Liver (tissue), 3 donors: ENCODE measurements around the gene COLEC11.
"Not testable (repeated sequence)": the region's sequence is repeated elsewhere in the genome, so short reads cannot be mapped to it uniquely, and the experiment has no call there.

Experiments
- ATF3 ChIP-seq: IDR thresholded peaks from 2 replicates; pipeline ENCODE4 v1.6.1; 2016; ENCODE audit warnings: antibody characterized with exemption
- CTCF ChIP-seq: fragments of 150-350 bp; IDR thresholded peaks from 2 replicates; pipeline ENCODE4 v1.5.1; 2017; ENCODE audit warnings: improper control_type of control experiment, low read depth, low read length; ENCODE audit not compliant: missing input control
- EGR1 ChIP-seq, 2 donors: IDR thresholded peaks; 2 replicates each; pipeline ENCODE4 v1.6.1; 2016 to 2018; ENCODE audit warnings: antibody characterized with exemption in 2 of 2, low read depth in 2 of 2
- GABPA ChIP-seq, 2 donors: IDR thresholded peaks in 1 of 2; conservative IDR thresholded peaks in 1 of 2; 2 replicates each; pipeline ENCODE4 v1.6.1; 2016; ENCODE audit warnings: antibody characterized with exemption in 2 of 2, mild to moderate bottlenecking in 1 of 2, moderate library complexity in 1 of 2
- HNF4A ChIP-seq, 2 donors: conservative IDR thresholded peaks; 2 replicates each; pipeline ENCODE4 v1.6.1; 2016; ENCODE audit warnings: antibody characterized with exemption in 2 of 2, mild to moderate bottlenecking in 2 of 2
- NR2F2 ChIP-seq: IDR thresholded peaks from 2 replicates; pipeline ENCODE4 v1.6.1; 2016; ENCODE audit warnings: antibody characterized with exemption
- RAD21 ChIP-seq, 2 donors: IDR thresholded peaks; 2 replicates each; pipeline ENCODE4 v1.6.1; 2016; ENCODE audit warnings: antibody characterized with exemption in 2 of 2, mild to moderate bottlenecking in 2 of 2
- REST ChIP-seq: IDR thresholded peaks from 2 replicates; pipeline ENCODE4 v1.6.1; 2016; ENCODE audit warnings: antibody characterized with exemption, mild to moderate bottlenecking
- RXRA ChIP-seq, 2 donors: IDR thresholded peaks; 2 replicates each; pipeline ENCODE4 v1.6.1; 2017 to 2018; ENCODE audit warnings: antibody characterized with exemption in 2 of 2, mild to moderate bottlenecking in 1 of 2
- SP1 ChIP-seq: IDR thresholded peaks from 2 replicates; pipeline ENCODE4 v1.6.1; 2018; ENCODE audit warnings: antibody characterized with exemption, mild to moderate bottlenecking
- TAF1 ChIP-seq: conservative IDR thresholded peaks from 2 replicates; pipeline ENCODE4 v1.6.1; 2016; ENCODE audit warnings: antibody characterized with exemption, mild to moderate bottlenecking
- ZBTB33 ChIP-seq: IDR thresholded peaks from 2 replicates; pipeline ENCODE4 v1.6.1; 2016; ENCODE audit warnings: antibody characterized with exemption
- TF ChIP-seq, protein P1 (sequence below): IDR thresholded peaks from 2 replicates; pipeline ENCODE4 v1.6.1; 2016; ENCODE audit warnings: antibody characterized with exemption
- donor health status: healthy.
- donor health status: healthy.

DNA sequence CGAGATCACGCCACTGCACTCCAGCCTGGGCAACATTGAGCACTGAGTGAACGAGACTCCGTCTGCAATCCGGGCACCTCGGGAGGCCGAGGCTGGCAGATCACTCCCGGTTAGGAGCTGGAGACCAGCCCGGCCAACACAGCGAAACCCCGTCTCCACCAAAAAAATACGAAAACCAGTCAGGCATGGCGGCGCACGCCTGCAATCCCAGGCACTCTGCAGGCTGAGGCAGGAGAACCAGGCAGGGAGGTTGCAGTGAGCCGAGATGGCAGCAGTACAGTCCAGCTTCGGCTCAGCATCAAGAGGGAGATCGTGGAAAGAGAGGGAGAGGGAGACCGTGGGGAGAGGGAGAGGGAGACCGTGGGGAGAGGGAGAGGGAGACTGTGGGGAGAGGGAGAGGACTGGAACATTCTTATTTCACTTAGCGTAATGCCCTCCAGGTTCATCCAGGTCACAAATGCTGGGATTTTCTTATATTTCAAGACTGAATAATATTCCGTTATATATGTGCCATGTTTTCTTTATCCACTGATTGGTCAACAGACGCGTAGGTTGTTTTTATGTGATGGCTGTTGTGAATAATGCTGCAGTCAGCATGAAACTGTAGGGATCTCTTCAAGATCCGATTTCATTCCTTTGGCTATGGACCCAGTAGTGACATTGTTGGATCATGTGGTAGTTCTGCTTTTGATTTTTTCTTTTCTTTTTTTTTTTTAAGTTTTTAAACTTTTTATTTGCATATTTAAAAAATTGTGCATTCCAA is 21.7 kb downstream of the COLEC11 start:
- not testable (repeated sequence) for TF ChIP-seq CTCF; RXRA (IDR thresholded peaks at IDR 0.05); NR2F2; RAD21 (IDR thresholded peaks at IDR 0.05); REST; TAF1; HNF4A (conservative IDR thresholded peaks at IDR 0.05); SP1; GABPA (IDR thresholded peaks at IDR 0.05 in 1 of 2, conservative IDR thresholded peaks at IDR 0.05 in 1 of 2); EGR1 (IDR thresholded peaks at IDR 0.05; ENCODE audit: low read depth in 2 of 2); ATF3; ZBTB33
- TF ChIP-seq, protein P1, sequence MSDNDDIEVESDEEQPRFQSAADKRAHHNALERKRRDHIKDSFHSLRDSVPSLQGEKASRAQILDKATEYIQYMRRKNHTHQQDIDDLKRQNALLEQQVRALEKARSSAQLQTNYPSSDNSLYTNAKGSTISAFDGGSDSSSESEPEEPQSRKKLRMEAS, result not testable (repeated sequence)
